Adrenal gland (tissue), 5 donors: ENCODE data around the gene SPOCK1.

ENCODE experiments used
- CTCF ChIP-seq, 6 experiments: fragments of 450-650 bp in 4 of 6; fragments of 200-600 bp in 2 of 6; sonication (generic) in 1 of 6; IDR thresholded peaks; 1 replicate in 5 of 6; 2 replicates in 1 of 6; pipeline versions ENCODE4 v1.5.1 to v1.8.0; 2016 to 2021; ENCODE audit warnings: antibody characterized with exemption in 6 of 6, mild to moderate bottlenecking in 2 of 6, moderate library complexity in 1 of 6
- POLR2A ChIP-seq, 2 donors: fragments of 450-650 bp; IDR thresholded peaks; one replicate each; pipeline ENCODE4 v1.6.1; 2017; ENCODE audit warnings: antibody characterized with exemption in 2 of 2, mild to moderate bottlenecking in 2 of 2, moderate library complexity in 1 of 2
- donor health status: DM: no; HTN: no; CAD: no.

- TF ChIP-seq CTCF (IDR thresholded peaks at IDR 0.05) (no peak), POLR2A (IDR thresholded peaks at IDR 0.05) (no peak)
Observed at GRCh38 chr5:137281201-137281600, 217.9 kb downstream of the SPOCK1 start.
